ENCODE data around the gene APBB2. TPM values are rescaled to one million over a fixed set of nuclear protein-coding genes. Genes with fewer than 3 reads are reported as not detected.

APBB2 gene
- total and polyA plus RNA-seq, 10 of the 15 experiments (the other 5 are each of a cell fraction or from before 2014, with no cell fraction given), result 2.7 to 24.6 (median 19.0) TPM

DNA sequence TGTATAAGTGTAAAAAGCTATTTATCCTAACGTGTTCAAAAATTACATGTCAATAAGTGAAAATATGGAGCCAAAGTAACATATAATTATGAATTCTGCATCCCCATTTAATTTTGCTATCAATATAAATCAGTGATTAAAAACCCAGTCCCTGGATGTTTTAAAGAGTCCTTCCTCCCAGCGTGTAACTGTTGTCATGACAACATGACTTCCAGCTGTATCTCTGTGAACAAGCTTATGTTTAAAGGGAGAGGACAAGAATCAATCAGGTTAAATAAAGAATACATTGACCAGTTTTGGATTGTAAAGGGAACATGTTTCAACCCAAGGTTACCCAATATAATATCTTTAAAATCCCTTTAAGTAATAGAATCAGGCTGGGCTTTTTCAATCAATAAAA is 244.8 kb downstream of the APBB2 start:
- DNase-seq (ENCODE audit: low read depth, low spot score) (no peak), FAIRE-seq (no peak), ATAC-seq (no peak)
- SMC1A ChIA-PET (ENCODE audit: uncharacterized antibody, unreplicated experiment), result interaction anchor here (1.0 to 1.5 kb wide), 2 partner anchors 9 to 16 kb away, joined by 3 to 6 read pairs; no protein-coding TSS in a partner anchor
- Histone ChIP-seq H3K9ac (ENCODE audit: control insufficient read depth, insufficient read depth, low read length) (no peak overlapping the region), H3K4me1 (ENCODE audit: control insufficient read depth, insufficient read depth, low read length) (no peaks in the 10 kb centered on the region), H3K79me2 (ENCODE audit: control insufficient read depth, insufficient read depth, low read length) (no peaks in the 10 kb centered on the region), H3K4me3 (no peak overlapping the region), H3K4me2 (ENCODE audit: control insufficient read depth, insufficient read depth) (no peak overlapping the region), H3K27ac (ENCODE audit: control insufficient read depth, insufficient read depth) (no peak overlapping the region), H2AFZ (ENCODE audit: control insufficient read depth, low read depth, low read length) (no peak overlapping the region), H3K9me3 (replicated peaks; ENCODE audit: control insufficient read depth, insufficient read depth, low read length) (peaks cover 7% of the 10 kb centered on the region; the same call in 2 of the 3 replicates), H3K27me3 (replicated peaks in 1 of 2; ENCODE audit: control insufficient read depth in 2 of 2, insufficient read depth in 2 of 2, low read length in 1 of 2) (no peaks in the 10 kb centered on the region), H3K36me3 (ENCODE audit: control insufficient read depth in 2 of 2, insufficient read depth in 2 of 2, low read length in 1 of 2) (no peaks in the 10 kb centered on the region; a peak in 1 of 4 replicates), H4K20me1 (ENCODE audit: control insufficient read depth, insufficient read depth) (no peaks in the 10 kb centered on the region)
- BruUV-seq (replicated peaks), result no TSS peak
- in situ Hi-C loops (cut with MboI), result loop anchor here (10.0 kb wide), 1 partner anchor 55 kb away; no protein-coding TSS in a partner anchor
- POLR2A ChIA-PET, result no interaction called here
- WGBS (ENCODE audit: insufficient coverage, insufficient replicate concordance, low lambda C conversion rate, missing lambda C conversion rate), result 71% methylated on average over 2 of the region's 2 CpGs
- intact Hi-C loops (cut with micrococcal nuclease; ENCODE audit: unreplicated experiment), result no loop called here
- TF ChIP-seq TCF7 (IDR thresholded peaks at IDR 0.05; ENCODE audit: borderline replicate concordance), result no peak
- TF ChIP-seq FOXM1 (IDR thresholded peaks at IDR 0.05; ENCODE audit: low read depth, low read length), result no peak
- CTCF ChIA-PET, result interaction anchor here (0.8 to 2.7 kb wide), 2 partner anchors 9 to 42 kb away, joined by 3 to 11 read pairs; no protein-coding TSS in a partner anchor
- RAD21 ChIA-PET (ENCODE audit: unreplicated experiment), result no interaction called here

- ATAC-seq, result no peak
- RAD21 ChIA-PET (ENCODE audit: unreplicated experiment), result no interaction called here
- TF ChIP-seq IRF5 (IDR thresholded peaks at IDR 0.05; ENCODE audit: borderline replicate concordance) (no peak), WRNIP1 (IDR thresholded peaks at IDR 0.05; ENCODE audit: borderline replicate concordance, low read depth, low read length) (no peak), BCLAF1 (IDR thresholded peaks at IDR 0.05) (no peak)
- TF ChIP-seq, protein P1, sequence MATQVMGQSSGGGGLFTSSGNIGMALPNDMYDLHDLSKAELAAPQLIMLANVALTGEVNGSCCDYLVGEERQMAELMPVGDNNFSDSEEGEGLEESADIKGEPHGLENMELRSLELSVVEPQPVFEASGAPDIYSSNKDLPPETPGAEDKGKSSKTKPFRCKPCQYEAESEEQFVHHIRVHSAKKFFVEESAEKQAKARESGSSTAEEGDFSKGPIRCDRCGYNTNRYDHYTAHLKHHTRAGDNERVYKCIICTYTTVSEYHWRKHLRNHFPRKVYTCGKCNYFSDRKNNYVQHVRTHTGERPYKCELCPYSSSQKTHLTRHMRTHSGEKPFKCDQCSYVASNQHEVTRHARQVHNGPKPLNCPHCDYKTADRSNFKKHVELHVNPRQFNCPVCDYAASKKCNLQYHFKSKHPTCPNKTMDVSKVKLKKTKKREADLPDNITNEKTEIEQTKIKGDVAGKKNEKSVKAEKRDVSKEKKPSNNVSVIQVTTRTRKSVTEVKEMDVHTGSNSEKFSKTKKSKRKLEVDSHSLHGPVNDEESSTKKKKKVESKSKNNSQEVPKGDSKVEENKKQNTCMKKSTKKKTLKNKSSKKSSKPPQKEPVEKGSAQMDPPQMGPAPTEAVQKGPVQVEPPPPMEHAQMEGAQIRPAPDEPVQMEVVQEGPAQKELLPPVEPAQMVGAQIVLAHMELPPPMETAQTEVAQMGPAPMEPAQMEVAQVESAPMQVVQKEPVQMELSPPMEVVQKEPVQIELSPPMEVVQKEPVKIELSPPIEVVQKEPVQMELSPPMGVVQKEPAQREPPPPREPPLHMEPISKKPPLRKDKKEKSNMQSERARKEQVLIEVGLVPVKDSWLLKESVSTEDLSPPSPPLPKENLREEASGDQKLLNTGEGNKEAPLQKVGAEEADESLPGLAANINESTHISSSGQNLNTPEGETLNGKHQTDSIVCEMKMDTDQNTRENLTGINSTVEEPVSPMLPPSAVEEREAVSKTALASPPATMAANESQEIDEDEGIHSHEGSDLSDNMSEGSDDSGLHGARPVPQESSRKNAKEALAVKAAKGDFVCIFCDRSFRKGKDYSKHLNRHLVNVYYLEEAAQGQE (IDR thresholded peaks at IDR 0.05; ENCODE audit: low read depth, low read length), result no peak
These were observed 246.8 kb downstream of the APBB2 start for GRCh38 chr4:40967550-40967949.

More at GRCh38 chr4:40967550-40967949, 246.8 kb downstream of the APBB2 start:
- in situ Hi-C loops (cut with MboI), result loop anchor here (10.0 kb wide), 1 partner anchor 57 kb away; no protein-coding TSS in a partner anchor
- no peak overlapping the region for H3K4me3 ChIP-seq
- no peak for FAIRE-seq
- 66% methylated on average over 6 of the region's 6 CpGs for WGBS (ENCODE audit: insufficient coverage, insufficient replicate concordance, low lambda C conversion rate, missing lambda C conversion rate)
- ChIA-PET CTCF (interaction anchor here (0.7 to 2.7 kb wide), 5 partner anchors 9 to 245 kb away, joined by 3 to 11 read pairs (median 3); no protein-coding TSS in a partner anchor), SMC1A (ENCODE audit: uncharacterized antibody, unreplicated experiment) (interaction anchor here (1.6 kb wide), 1 partner anchor 10 kb away, joined by 3 read pairs; no protein-coding TSS in a partner anchor), POLR2A (no interaction called here)
- H3K79me2 ChIP-seq (ENCODE audit: control insufficient read depth, insufficient read depth, low read length), result no peaks in the 10 kb centered on the region
- H3K27ac ChIP-seq (ENCODE audit: control insufficient read depth, insufficient read depth), result no peak overlapping the region
- no peak for DNase-seq (ENCODE audit: low read depth, low spot score)
- intact Hi-C loops (cut with micrococcal nuclease; ENCODE audit: unreplicated experiment), result no loop called here
- H3K36me3 ChIP-seq (ENCODE audit: control insufficient read depth in 2 of 2, insufficient read depth in 2 of 2, low read length in 1 of 2), result no peaks in the 10 kb centered on the region; a peak in 1 of 4 replicates
- peaks cover 7% of the 10 kb centered on the region; the same call in 2 of the 3 replicates for H3K9me3 ChIP-seq (replicated peaks; ENCODE audit: control insufficient read depth, insufficient read depth, low read length)
- no peak overlapping the region for H3K4me2 ChIP-seq (ENCODE audit: control insufficient read depth, insufficient read depth)
- H2AFZ ChIP-seq (ENCODE audit: control insufficient read depth, low read depth, low read length), result no peak overlapping the region
- no peak overlapping the region for H3K9ac ChIP-seq (ENCODE audit: control insufficient read depth, insufficient read depth, low read length)
- no peaks in the 10 kb centered on the region for H3K4me1 ChIP-seq (ENCODE audit: control insufficient read depth, insufficient read depth, low read length)
- H4K20me1 ChIP-seq (ENCODE audit: control insufficient read depth, insufficient read depth), result no peaks in the 10 kb centered on the region
- no peaks in the 10 kb centered on the region for H3K27me3 ChIP-seq (replicated peaks in 1 of 2; ENCODE audit: control insufficient read depth in 2 of 2, insufficient read depth in 2 of 2, low read length in 1 of 2)
- no TSS peak for BruUV-seq (replicated peaks)
